NOMO-1 (cell line): ENCODE data around the gene KIF3C.
"Not testable (repeated sequence)": the region's sequence is repeated elsewhere in the genome, so short reads cannot be mapped to it uniquely, and the experiment has no call there.

Experiments
- DNase-seq, 2 experiments: peaks; one replicate each; lab custom pipeline; 2025; ENCODE audit not compliant: unreplicated experiment in 2 of 2; lab: John Stamatoyannopoulos, UW

Gene KIF3C

GRCh38 chr2:25920786-25921415 lies 61.4 kb downstream of the KIF3C start:
- DNase-seq = no peak

GRCh38 chr2:25920336-25920735 lies 62.0 kb downstream of the KIF3C start:
- DNase-seq = no peak

- no peak for DNase-seq
These were observed 64.5 kb downstream of the KIF3C start for GRCh38 chr2:25917832-25918231.

- not testable (repeated sequence) for DNase-seq
These were observed 64.9 kb downstream of the KIF3C start for GRCh38 chr2:25917411-25917810.

GRCh38 chr2:25915944-25916772 lies 66.1 kb downstream of the KIF3C start:
- peak; percentile 23 to 33 for DNase-seq

GRCh38 chr2:25915411-25915810 lies 66.9 kb downstream of the KIF3C start:
- DNase-seq = not testable (repeated sequence)

GRCh38 chr2:25913696-25913973 lies 68.7 kb downstream of the KIF3C start:
- DNase-seq = not testable (repeated sequence)

- no peak for DNase-seq
These were observed 69.2 kb downstream of the KIF3C start for GRCh38 chr2:25912851-25913695.

- DNase-seq = not testable (repeated sequence)
These were observed 72.7 kb downstream of the KIF3C start for GRCh38 chr2:25909574-25909973.

- no peak for DNase-seq
These were observed 77.2 kb downstream of the KIF3C start for GRCh38 chr2:25905126-25905525.

GRCh38 chr2:25903216-25903776 lies 79.0 kb downstream of the KIF3C start:
- DNase-seq = no peak

- DNase-seq = no peak
These were observed 82.8 kb downstream of the KIF3C start for GRCh38 chr2:25899404-25899970.

GRCh38 chr2:25897506-25897905 lies 84.8 kb downstream of the KIF3C start:
- DNase-seq = peak in 1 of 2 experiments; percentile 29

GRCh38 chr2:25896308-25896707 lies 86.0 kb downstream of the KIF3C start:
- not testable (repeated sequence) for DNase-seq

- DNase-seq = no peak
These were observed 86.7 kb downstream of the KIF3C start for GRCh38 chr2:25895610-25896009.

GRCh38 chr2:25895018-25895417 lies 87.3 kb downstream of the KIF3C start:
- no peak for DNase-seq

GRCh38 chr2:25894135-25894830 lies 88.0 kb downstream of the KIF3C start:
- no peak for DNase-seq

GRCh38 chr2:25891672-25892071 lies 90.6 kb downstream of the KIF3C start:
- no peak for DNase-seq

GRCh38 chr2:25887624-25888242 lies 94.6 kb downstream of the KIF3C start:
- DNase-seq = peak in 1 of 2 experiments; percentile 15

GRCh38 chr2:25885933-25886332 lies 96.4 kb downstream of the KIF3C start:
- DNase-seq = no peak
